GM19452 (cell line): ENCODE results near the gene C3orf38.
"Not testable (repeated sequence)": the region's sequence is repeated elsewhere in the genome, so short reads cannot be mapped to it uniquely, and the experiment has no call there.

Source experiments
- ATAC-seq: cut with Tn5 transposase; IDR thresholded peaks from one replicate; pipeline ENCODE4 v1.9.1; 2021; ENCODE audit not compliant: unreplicated experiment

C3orf38 gene

DNA sequence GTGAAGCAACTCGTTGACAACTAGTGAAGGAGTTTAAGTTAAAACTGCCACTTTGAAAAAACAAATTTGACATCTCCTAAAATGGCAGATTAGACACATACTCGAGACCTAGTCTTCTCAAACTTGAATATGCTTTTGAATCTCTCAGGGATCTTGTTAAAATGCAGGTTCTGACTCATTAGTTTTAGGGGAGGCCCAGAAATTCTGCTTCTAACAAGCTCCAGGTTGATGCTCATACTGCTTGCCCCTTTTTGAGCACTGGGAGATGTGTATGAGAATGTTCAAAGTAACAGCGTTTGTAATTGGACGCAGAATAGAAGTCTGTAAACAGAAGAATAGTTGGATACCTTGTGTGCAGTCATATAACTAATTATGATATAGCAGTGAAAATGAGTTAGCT, 1.6 kb downstream of the C3orf38 start:
- ATAC-seq: no peak

GRCh38 chr3:88152841-88153240, 3.1 kb downstream of the C3orf38 start:
- no peak for ATAC-seq

DNA sequence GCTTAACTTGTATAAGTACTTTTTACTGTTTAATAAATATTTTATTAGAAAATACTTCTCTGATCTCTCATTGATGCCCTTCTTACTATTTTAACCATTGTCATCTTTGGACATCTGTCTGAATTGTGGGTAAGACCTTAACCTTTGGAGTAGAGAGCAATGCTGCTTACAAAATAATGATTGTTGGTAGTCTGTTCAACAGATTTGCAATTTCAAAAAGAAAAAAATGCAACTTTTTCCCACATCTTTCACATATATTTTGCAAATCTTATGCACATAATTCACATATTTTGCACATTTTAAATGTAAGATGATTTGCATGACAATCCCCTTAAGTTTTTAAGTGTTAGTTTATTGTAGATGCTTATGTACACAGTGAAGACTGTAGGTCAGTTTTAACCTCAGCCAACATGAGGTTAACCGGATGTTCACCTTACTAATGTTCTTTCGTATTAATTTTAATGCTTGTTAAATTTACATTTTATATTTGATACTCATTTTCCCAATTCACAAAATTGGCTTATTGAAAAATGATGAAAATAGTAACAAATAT, 16.7 kb downstream of the C3orf38 start:
- ATAC-seq: no peak

GRCh38 chr3:88167173-88167572, 17.4 kb downstream of the C3orf38 start:
- no peak for ATAC-seq

DNA sequence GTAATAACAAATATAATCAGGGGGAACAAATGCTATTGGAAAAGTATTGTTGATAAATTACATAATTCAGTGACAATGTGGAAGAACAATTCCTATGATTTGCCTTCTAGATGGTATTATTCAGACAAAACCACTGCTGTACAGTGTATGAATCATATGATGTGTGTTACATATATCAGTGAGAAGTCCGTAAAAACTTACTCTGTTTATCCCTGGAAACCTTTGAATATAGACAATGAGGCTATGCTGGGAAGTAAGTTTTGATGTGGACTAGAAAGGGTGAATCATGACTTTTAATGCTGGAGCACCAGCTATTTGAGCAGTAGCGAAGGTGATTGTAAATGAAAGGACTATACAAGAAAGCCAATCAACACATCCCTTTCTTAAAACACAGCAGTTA, 17.9 kb downstream of the C3orf38 start:
- no peak for ATAC-seq

DNA sequence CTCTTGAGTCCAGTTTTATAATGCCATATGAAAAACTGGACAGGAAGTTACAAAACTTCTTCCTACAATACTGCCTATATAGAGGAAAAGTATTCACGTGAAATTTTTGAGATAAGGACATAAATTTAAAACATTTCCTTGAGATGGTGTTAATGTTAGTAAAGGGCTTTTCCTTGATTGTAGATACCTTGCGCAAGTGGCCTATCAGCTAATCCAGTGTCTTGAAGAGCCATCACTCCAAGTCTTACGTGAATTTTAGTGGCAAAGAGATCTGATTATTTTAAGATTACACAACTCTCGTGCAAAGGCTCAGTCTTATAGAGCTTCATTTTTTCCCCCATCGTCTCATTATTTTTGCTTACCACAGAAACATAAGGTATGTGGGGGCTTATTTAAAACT, 18.4 kb downstream of the C3orf38 start:
- ATAC-seq: no peak

GRCh38 chr3:88180398-88180999, 30.7 kb downstream of the C3orf38 start:
- ATAC-seq: no peak

GRCh38 chr3:88182165-88182918, 32.6 kb downstream of the C3orf38 start:
- ATAC-seq: not testable (repeated sequence)

GRCh38 chr3:88188436-88188835, 38.7 kb downstream of the C3orf38 start:
- no peak for ATAC-seq

- peak; percentile 88 for ATAC-seq
Measured at GRCh38 chr3:88189361-88189810, 39.6 kb downstream of the C3orf38 start.

DNA sequence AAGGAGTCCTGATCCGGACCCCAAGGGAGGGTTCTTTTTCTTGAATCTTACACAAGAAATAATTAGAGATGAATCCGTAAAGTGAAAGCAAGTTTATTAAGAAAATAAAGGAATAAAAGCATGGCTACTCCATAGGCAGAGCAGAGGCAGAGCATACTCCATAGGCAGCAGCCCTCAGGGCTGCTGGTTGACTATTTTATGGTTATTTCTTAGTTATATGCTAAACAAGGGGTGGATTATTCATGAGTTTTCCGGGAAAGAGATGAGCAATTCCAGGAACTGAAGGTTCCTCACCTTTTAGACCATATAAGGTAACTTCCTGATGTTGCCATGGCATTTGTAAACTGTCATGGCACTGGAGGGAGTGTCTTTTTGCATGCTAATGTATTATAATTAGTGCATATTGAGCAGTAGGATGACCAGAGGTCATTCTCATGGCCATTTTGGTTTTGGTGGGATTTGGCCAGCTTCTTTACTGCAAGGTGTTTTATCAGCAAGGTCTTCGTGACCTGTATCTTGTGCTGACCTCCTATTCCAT, 42.2 kb downstream of the C3orf38 start:
- ATAC-seq: no peak

- no peak for ATAC-seq
Measured at GRCh38 chr3:88192631-88193030, 42.9 kb downstream of the C3orf38 start.

DNA sequence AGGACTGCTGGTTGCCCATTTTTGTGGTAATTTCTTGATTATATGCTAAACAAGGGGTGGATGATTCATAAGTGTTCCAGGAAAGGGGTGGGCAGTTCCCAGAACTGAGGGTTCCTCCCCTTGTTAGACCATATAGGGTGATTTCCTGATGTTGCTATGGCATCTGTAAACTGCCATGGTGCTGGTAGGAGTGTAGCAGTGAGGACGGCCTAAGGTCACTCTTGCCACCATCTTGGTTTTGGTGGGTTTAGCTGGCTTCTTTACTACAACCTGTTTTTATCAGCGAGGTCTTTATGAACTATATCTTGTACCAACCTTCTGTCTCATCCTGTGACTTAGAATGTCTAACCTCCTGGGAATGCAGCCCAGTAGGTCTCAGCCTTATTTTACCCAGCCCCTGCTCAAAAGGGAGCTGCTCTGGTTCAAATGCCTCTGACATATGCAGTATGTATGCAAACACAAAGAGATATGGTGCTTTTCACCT, 46.2 kb downstream of the C3orf38 start:
- no peak for ATAC-seq

DNA sequence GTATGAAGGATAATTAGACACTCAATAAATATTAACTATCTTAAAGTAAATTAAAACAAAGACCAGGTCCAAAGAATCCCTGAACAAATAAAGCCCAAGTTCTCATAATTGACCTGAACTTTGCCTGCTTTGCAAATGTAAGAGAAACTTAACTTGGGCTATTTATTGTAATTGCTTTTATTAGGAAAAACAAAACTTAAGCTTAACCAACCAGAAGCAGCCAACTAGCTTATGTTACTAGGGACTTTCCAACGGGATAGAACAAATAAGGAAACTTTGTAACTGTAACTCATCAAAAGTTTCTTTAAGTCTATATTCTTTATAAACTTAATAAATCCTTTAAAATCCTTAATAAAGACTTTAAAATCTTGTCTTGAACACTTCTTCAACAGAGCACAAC, 48.4 kb downstream of the C3orf38 start:
- ATAC-seq: no peak

DNA sequence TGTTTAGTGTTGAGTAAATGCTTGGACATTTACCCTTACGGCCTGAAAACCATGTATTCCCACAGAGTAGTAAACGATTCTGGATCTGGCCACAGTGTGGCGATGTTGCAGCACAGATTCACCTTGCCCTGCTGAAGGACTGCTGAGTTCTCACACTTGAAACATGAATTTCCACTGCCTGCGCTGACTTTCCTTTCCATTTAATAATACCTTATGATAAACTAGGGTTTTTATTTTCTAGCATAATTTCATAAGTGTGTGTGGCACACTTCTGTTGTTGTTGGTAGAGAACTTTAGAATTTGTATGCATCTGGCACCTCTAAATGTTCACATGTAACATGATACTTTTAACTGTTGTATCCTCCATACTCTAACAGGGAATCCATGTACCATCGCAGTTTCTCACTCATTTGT, 53.9 kb downstream of the C3orf38 start:
- peak; percentile 92 for ATAC-seq
